Measurements from ENCODE around the gene MACF1. TPM values are rescaled to one million over a fixed set of nuclear protein-coding genes. Genes with fewer than 3 reads are reported as not detected.
"Not testable (repeated sequence)": the region's sequence is repeated elsewhere in the genome, so short reads cannot be mapped to it uniquely, and the experiment has no call there.

MACF1 gene
- total RNA-seq, 2 donors from 2014 or later: 154 to 355 TPM

DNA sequence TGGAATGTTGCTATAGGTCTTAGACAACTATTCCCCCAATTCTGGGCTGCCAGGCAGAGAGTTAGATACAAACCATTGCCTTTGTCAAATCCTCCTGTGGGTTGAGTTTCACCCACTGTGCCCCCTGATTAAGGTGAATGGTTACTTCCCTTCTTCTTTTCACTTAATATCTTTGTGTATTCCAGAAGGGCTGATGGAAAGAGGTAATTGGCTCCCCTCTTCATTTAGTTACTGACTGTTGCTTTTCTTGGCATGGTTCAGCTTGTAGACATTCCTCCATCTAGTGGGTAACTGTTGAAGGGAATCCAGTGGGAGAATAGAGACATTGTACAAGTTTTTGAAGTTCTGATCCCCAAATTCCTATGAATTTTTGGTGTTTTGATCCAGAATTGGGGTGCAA is 43.8 kb upstream of the MACF1 start:
- Histone ChIP-seq H3K9me3 (no peaks in the 10 kb centered on the region), H3K4me1 (replicated peaks) (no peaks in the 10 kb centered on the region), H3K36me3 (no peaks in the 10 kb centered on the region), H3K4me3 (no peak overlapping the region), H3K27me3 (replicated peaks; ENCODE audit: insufficient read depth) (no peaks in the 10 kb centered on the region), H3K27ac (no peak overlapping the region)
- TF ChIP-seq POLR2A (IDR thresholded peaks at IDR 0.05) (no peak), POLR2AphosphoS5 (IDR thresholded peaks at IDR 0.05) (peak; percentile 32)
- TF ChIP-seq, protein P1, sequence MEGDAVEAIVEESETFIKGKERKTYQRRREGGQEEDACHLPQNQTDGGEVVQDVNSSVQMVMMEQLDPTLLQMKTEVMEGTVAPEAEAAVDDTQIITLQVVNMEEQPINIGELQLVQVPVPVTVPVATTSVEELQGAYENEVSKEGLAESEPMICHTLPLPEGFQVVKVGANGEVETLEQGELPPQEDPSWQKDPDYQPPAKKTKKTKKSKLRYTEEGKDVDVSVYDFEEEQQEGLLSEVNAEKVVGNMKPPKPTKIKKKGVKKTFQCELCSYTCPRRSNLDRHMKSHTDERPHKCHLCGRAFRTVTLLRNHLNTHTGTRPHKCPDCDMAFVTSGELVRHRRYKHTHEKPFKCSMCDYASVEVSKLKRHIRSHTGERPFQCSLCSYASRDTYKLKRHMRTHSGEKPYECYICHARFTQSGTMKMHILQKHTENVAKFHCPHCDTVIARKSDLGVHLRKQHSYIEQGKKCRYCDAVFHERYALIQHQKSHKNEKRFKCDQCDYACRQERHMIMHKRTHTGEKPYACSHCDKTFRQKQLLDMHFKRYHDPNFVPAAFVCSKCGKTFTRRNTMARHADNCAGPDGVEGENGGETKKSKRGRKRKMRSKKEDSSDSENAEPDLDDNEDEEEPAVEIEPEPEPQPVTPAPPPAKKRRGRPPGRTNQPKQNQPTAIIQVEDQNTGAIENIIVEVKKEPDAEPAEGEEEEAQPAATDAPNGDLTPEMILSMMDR (IDR thresholded peaks at IDR 0.05): peak in 1 of 4 experiments; percentile 28
- intact Hi-C loops (cut with DNase I): no loop called here
- DNase-seq (ENCODE audit: low spot score): no peak

DNA sequence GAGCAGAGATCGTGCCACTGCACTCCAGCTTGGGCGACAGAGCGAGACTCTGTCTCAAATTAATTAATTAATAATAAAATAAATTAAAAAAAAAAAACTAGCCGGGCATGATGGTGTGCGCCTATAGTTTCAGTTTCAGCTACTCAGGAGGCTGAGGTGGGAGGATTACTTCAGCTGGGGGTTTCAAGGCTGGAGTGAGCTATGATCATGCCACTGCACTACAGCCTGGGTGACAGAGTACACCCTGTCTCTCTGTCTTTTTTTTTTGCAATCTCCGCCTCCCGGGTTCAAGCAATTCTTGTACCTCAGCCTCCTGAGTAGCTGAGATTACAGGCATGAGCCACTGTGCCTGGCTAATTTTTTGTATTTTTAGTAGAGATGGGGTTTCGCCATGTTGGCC is 42.7 kb upstream of the MACF1 start:
- intact Hi-C loops (cut with DNase I); H3K27me3 ChIP-seq (replicated peaks; ENCODE audit: insufficient read depth); H3K27ac ChIP-seq; H3K4me3 ChIP-seq; DNase-seq (ENCODE audit: low spot score); H3K9me3 ChIP-seq; H3K36me3 ChIP-seq; H3K4me1 ChIP-seq (replicated peaks): not testable (repeated sequence)
- 98% methylated on average over 8 of the region's 8 CpGs for WGBS

DNA sequence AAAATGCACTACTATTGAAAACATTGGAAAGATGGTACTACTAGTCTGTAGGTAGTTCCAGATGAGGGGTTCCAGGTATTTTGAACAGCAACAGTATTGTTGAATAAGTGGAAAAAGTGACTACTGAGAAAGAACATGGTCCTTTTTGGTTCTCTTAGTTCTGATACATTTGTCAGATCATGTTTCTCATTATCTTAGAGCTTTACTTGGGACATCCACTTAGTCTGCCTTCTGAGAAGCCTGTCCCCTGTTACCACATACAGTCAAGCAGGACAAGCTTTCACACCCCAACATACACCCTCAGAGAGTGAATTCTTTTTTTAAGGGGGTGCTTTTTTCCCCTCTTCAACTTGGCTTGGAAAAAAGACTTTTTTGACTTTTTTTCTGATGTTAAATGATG is 41.0 kb upstream of the MACF1 start:
- H3K4me1 ChIP-seq (replicated peaks): no peaks in the 10 kb centered on the region
- DNase-seq (ENCODE audit: low spot score): no peak
- H3K4me3 ChIP-seq: no peak overlapping the region
- intact Hi-C loops (cut with DNase I): no loop called here
- no peaks in the 10 kb centered on the region for H3K27me3 ChIP-seq (replicated peaks; ENCODE audit: insufficient read depth)
- H3K9me3 ChIP-seq: no peaks in the 10 kb centered on the region
- no peak for TF ChIP-seq POLR2A (IDR thresholded peaks at IDR 0.05)
- TF ChIP-seq POLR2AphosphoS5 (IDR thresholded peaks at IDR 0.05): no peak
- TF ChIP-seq, protein P1 (IDR thresholded peaks at IDR 0.05): no peak
- no peak overlapping the region for H3K27ac ChIP-seq
- H3K36me3 ChIP-seq: no peaks in the 10 kb centered on the region

DNA sequence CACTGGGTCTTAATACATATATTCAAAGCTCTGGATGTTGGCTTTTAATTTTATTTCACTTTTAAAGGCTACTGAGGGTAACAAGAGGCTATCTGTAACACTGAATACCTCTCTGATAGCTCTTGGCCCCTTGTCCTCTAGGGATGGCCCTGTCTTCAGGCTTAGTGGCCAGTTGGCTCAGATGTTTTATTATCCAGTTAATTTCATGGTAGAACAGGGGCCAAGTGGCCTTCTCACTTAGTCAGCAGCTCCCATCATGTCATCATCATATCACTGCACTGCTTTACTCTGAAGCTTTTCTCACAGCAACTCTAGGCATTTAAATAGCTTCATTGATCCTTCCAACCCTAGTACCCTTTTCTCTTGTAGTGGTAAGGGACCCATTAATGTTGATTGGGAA is 40.2 kb upstream of the MACF1 start:
- TF ChIP-seq, protein P1 (IDR thresholded peaks at IDR 0.05): no peak
- no peak for TF ChIP-seq POLR2A (IDR thresholded peaks at IDR 0.05)
- no peak for TF ChIP-seq POLR2AphosphoS5 (IDR thresholded peaks at IDR 0.05)
- no peak for DNase-seq (ENCODE audit: low spot score)
- Histone ChIP-seq H3K4me3 (no peak overlapping the region), H3K4me1 (replicated peaks) (no peaks in the 10 kb centered on the region), H3K27ac (no peak overlapping the region), H3K9me3 (no peaks in the 10 kb centered on the region), H3K27me3 (replicated peaks; ENCODE audit: insufficient read depth) (no peaks in the 10 kb centered on the region), H3K36me3 (no peaks in the 10 kb centered on the region)
- intact Hi-C loops (cut with DNase I): no loop called here

DNA sequence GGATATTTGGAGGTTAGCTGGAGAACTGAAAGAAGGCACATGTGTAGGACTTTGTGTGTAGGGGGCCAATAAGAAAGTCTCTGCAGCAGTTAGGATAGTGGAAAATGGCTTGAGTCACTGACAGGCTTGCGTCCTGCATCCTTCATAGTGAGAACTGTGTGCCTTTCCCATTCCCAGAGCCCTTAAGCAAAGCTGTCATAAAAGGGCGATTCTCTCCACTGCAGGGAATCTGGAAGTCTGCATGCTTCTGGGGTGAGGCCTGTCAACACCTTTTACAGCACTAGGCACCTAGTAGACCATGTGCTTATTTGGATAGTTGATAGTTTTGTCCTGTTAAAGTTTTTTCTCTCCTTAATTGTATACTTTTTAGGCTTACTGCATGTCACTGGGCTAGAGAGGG is 39.4 kb upstream of the MACF1 start:
- WGBS: 75% methylated on average over 2 of the region's 2 CpGs
- intact Hi-C loops (cut with DNase I): no loop called here
- TF ChIP-seq, protein P1 (IDR thresholded peaks at IDR 0.05): no peak
- TF ChIP-seq POLR2A (IDR thresholded peaks at IDR 0.05): no peak
- no peak for TF ChIP-seq POLR2AphosphoS5 (IDR thresholded peaks at IDR 0.05)
- Histone ChIP-seq H3K36me3 (no peaks in the 10 kb centered on the region), H3K4me1 (replicated peaks) (no peaks in the 10 kb centered on the region), H3K4me3 (no peak overlapping the region), H3K9me3 (no peaks in the 10 kb centered on the region), H3K27ac (no peak overlapping the region), H3K27me3 (replicated peaks; ENCODE audit: insufficient read depth) (no peaks in the 10 kb centered on the region)
- DNase-seq (ENCODE audit: low spot score): no peak

Measured in prostate gland (tissue), 2 donors.